BLaER1 treated with 17β-estradiol and CSF1 and Interleukin-3, amounts not matched to agents 10 nM and 100 nM (cell line): ENCODE results near the gene DMAC2.
A peak's percentile ranks its signal among the peaks of the same experiment; 100 is the strongest.

ENCODE experiments used
- H3K27ac ChIP-seq, 11 experiments: shearing (Covaris generic); formaldehyde crosslinking; 2 replicates each; pipeline ENCODE4 v1.8.1; 2022
- H3K27me3 ChIP-seq, 11 experiments: shearing (Covaris generic); formaldehyde crosslinking; 2 replicates each; pipeline ENCODE4 v1.8.1; 2022
- H3K36me3 ChIP-seq, 11 experiments: shearing (Covaris generic); formaldehyde crosslinking; 2 replicates each; pipeline ENCODE4 v1.8.1; 2022
- H3K4me1 ChIP-seq, 10 experiments: shearing (Covaris generic); formaldehyde crosslinking; 2 replicates each; pipeline ENCODE4 v1.8.1; 2022
- H3K4me2 ChIP-seq, 11 experiments: shearing (Covaris generic); formaldehyde crosslinking; 2 replicates each; pipeline ENCODE4 v1.8.1; 2022
- H3K4me3 ChIP-seq, 10 experiments: shearing (Covaris generic); formaldehyde crosslinking; 2 replicates each; pipeline ENCODE4 v1.8.1; 2022
- H3K9ac ChIP-seq, 11 experiments: shearing (Covaris generic); formaldehyde crosslinking; 2 replicates each; pipeline ENCODE4 v1.8.1; 2022
- H3K9me3 ChIP-seq, 11 experiments: shearing (Covaris generic); formaldehyde crosslinking; replicated peaks in 1 of 11; 2 replicates each; pipeline ENCODE4 v1.8.1; 2022
- H4K20me1 ChIP-seq, 11 experiments: shearing (Covaris generic); formaldehyde crosslinking; 2 replicates each; pipeline ENCODE4 v1.8.1; 2022
- Cebpa-rat ChIP-seq, 11 experiments: shearing (Covaris generic); IDR thresholded peaks; 2 replicates each; pipeline ENCODE4 v1.8.1; 2022

DMAC2 gene

GRCh38 chr19:41447732-41448332, 8.1 kb upstream of the DMAC2 start:
- no peak overlapping the region for H3K4me3 ChIP-seq
- no peak for TF ChIP-seq Cebpa-rat (IDR thresholded peaks at IDR 0.05)

DNA sequence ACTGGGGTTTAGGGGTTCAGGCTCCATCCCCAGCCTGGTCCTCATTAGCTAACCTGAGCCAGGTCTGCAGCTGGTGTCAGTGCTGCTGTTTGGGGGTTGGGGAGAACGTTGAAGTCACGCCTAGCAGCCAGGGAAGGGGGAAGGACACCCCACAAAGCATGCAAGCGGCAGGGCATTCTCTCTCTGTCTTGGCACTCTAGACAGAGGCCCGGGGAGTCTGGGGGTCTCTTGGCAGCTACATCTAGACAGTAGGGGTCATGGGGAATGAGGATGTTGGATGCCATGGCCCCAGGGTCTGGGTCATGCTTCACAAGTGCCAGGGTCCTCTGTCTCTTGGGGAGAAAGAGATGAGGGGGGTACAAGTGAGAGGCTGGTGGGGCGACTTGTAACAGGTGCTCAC, 5.9 kb upstream of the DMAC2 start:
- no peaks in the 10 kb centered on the region for H4K20me1 ChIP-seq
- no peak overlapping the region for H3K4me3 ChIP-seq
- no peak for TF ChIP-seq Cebpa-rat (IDR thresholded peaks at IDR 0.05)
- no peak overlapping the region for H3K4me2 ChIP-seq
- H3K9ac ChIP-seq = no peak overlapping the region
- no peak overlapping the region for H3K27ac ChIP-seq
- H3K9me3 ChIP-seq = no peaks in the 10 kb centered on the region
- H3K27me3 ChIP-seq = no peaks in the 10 kb centered on the region
- H3K36me3 ChIP-seq = no peaks in the 10 kb centered on the region
- H3K4me1 ChIP-seq = peaks cover 7 to 27% (median 20%) of the 10 kb centered on the region in 10 experiments; a peak in 17 of 20 replicates

More at GRCh38 chr19:41447732-41448332, 8.1 kb upstream of the DMAC2 start:
- Histone ChIP-seq H3K9me3 (no peaks in the 10 kb centered on the region), H4K20me1 (no peaks in the 10 kb centered on the region), H3K9ac (no peak overlapping the region), H3K4me2 (no peak overlapping the region), H3K4me1 (peaks cover 6 to 22% (median 16%) of the 10 kb centered on the region in 10 experiments; a peak in 17 of 20 replicates), H3K36me3 (no peaks in the 10 kb centered on the region), H3K27ac (no peak overlapping the region), H3K27me3 (no peaks in the 10 kb centered on the region)

GRCh38 chr19:41443813-41444455, 4.2 kb upstream of the DMAC2 start:
- no peak for TF ChIP-seq Cebpa-rat (IDR thresholded peaks at IDR 0.05)
- Histone ChIP-seq H3K27ac (peak overlapping the region in 3 of 11 experiments; percentile 41 to 55 (median 44); a peak in 3 of 22 replicates), H3K4me3 (no peak overlapping the region), H3K4me2 (peak overlapping the region in 5 of 11 experiments; percentile 41 to 66 (median 55); a peak in 8 of 22 replicates), H3K9ac (no peak overlapping the region), H4K20me1 (no peaks in the 10 kb centered on the region), H3K27me3 (no peaks in the 10 kb centered on the region), H3K4me1 (peaks cover 14 to 33% (median 22%) of the 10 kb centered on the region in 10 experiments), H3K36me3 (no peaks in the 10 kb centered on the region), H3K9me3 (no peaks in the 10 kb centered on the region)

DNA sequence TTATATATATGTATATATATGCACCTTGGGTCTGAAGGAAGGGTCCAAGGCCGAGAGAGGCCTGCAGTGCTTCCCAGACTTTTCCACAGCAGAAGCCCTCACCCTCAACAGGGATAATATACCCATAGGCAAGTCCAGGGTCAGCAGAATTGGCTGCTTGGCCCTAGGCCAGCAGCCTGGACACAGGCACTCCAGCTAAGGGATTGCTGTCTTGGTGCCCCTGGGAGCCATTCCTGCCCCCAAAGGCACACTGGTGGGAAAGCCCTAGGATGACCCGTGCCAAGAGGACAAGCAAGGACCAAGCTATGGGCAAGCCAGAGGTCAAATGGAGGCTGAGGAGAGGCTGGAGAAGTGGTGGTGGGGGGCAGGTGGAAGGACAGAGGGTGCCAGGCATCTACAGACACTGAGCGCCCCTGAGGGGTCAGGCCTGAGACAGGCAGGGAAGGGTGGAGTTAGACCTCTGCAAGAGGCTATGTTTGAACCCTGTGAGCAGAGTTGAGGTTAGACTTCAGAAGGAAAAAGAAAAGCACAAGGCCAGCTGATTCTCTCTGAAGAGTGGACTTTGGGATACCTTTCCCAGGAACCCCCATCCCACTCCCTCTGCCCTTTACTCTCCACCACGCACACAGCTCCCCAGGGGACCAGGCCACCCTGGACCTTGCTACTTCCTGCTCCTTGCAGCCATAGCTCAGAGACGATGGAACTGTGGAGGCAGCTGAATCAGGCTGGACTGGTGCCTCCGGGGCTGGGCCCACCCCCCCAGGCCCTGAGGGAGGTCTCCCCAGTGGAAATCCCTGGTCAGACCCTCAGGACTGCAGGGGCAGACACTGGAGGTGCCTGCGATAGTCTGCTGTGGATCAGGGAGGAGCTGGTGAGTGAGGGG, 3.0 kb upstream of the DMAC2 start, which contains the start of gene ERICH4:
TSS of gene ERICH4 (plus strand) at position 684 of the 883 bp plus-strand sequence. CDS start at position 698, 14 bp downstream.
- Histone ChIP-seq H4K20me1 (no peaks in the 10 kb centered on the region), H3K4me1 (peaks cover 22 to 41% (median 33%) of the 10 kb centered on the region in 10 experiments), H3K4me2 (peak within 1 kb of the TSS in 7 of 11 experiments; percentile 28 to 66 (median 49); a peak in 14 of 22 replicates), H3K9me3 (no peaks in the 10 kb centered on the region), H3K27ac (peak within 1 kb of the TSS in 6 of 11 experiments; percentile 2 to 55 (median 42); a peak in 9 of 22 replicates), H3K9ac (peak within 1 kb of the TSS in 2 of 11 experiments; percentile 33 to 47; a peak in 2 of 22 replicates), H3K27me3 (no peaks in the 10 kb centered on the region), H3K36me3 (peaks cover 5 to 7% (median 6%) of the 10 kb centered on the region in 11 experiments; a peak in 19 of 22 replicates), H3K4me3 (no peak within 1 kb of the TSS)
- no peak for TF ChIP-seq Cebpa-rat (IDR thresholded peaks at IDR 0.05)

DNA sequence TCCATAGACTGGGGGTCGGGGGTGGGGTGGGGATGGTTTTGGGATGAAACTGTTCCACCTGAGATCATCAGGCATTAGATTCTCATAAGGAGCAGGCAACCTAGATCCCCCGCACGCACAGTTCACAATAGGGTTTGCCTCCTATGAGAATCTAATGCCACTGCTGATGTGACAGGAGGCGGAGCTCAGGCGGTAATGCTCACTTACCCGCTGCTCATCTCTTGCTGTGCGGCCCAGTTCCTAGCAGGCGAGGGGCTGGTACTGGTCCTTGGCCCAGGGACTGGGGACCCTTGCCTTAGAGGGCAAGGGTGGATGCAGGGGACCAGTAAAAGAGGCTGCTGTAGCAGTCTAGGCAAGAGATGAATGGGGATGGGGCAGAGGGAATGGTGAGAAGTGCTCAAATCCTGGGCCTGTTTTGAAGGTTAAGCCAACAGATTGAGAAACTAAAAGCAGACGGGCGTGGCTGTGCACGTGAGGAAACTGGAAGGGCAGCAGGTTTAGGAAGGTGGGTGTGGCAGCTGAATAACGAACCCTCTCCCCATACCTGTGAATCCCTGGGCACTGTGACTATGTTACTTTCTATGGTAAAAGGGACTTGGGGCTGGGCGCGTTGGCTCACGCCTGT, 1.7 kb upstream of the DMAC2 start:
- peaks cover 0 to 3% (median 0%) of the 10 kb centered on the region in 11 experiments; a peak in 1 of 22 replicates for H4K20me1 ChIP-seq
- H3K9ac ChIP-seq = no peak overlapping the region
- no peaks in the 10 kb centered on the region for H3K27me3 ChIP-seq
- H3K4me3 ChIP-seq = no peak overlapping the region
- H3K4me1 ChIP-seq = peaks cover 22 to 42% (median 33%) of the 10 kb centered on the region in 10 experiments
- no peak overlapping the region for H3K27ac ChIP-seq
- H3K9me3 ChIP-seq = no peaks in the 10 kb centered on the region
- TF ChIP-seq Cebpa-rat (IDR thresholded peaks at IDR 0.05) = no peak
- H3K36me3 ChIP-seq = peaks cover 10 to 19% (median 16%) of the 10 kb centered on the region in 11 experiments; a peak in 20 of 22 replicates
- no peak overlapping the region for H3K4me2 ChIP-seq

DNA sequence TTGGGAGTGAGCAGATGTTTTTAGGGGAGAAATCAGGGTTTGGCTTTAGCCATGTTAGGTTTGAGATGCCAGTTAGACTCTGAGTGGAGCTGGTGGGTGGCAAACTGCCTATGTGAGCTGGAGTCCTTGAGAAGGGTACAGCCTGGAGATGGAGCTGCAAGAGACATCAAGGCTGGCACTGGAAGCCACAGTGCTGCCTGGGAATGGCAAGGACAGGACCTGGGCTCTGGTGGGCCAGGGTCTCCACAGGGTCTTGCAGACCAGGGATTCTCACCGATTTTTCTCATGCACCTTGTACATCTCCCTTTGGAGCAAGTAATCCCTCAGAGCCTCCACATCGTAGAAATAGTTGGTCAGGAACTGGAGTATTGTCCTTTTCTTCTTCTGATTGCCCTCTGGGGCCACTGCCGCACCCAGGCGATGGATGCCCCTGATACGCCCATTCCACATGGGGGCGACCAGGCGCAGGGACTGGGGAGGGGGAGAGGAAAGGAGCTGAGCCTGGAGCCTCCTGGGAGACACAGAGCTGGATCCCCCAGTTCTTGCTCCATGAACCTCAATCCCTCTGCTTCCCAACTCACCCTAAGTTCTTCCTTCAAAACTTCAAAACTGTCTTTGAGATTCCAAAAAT, 1.7 kb downstream of the DMAC2 start:
- TF ChIP-seq Cebpa-rat (IDR thresholded peaks at IDR 0.05) = no peak
- Histone ChIP-seq H3K4me2 (peak overlapping the region; percentile 75 to 94 (median 84); a peak in 14 of 22 replicates), H3K4me3 (no peak overlapping the region), H4K20me1 (peaks cover 0 to 11% (median 0%) of the 10 kb centered on the region in 11 experiments; a peak in 2 of 22 replicates), H3K27me3 (no peaks in the 10 kb centered on the region), H3K9me3 (no peaks in the 10 kb centered on the region), H3K36me3 (peaks cover 23 to 45% (median 30%) of the 10 kb centered on the region in 11 experiments), H3K27ac (no peak overlapping the region), H3K9ac (no peak overlapping the region; a peak in 1 of 22 replicates), H3K4me1 (peaks cover 26 to 53% (median 43%) of the 10 kb centered on the region in 10 experiments)

DNA sequence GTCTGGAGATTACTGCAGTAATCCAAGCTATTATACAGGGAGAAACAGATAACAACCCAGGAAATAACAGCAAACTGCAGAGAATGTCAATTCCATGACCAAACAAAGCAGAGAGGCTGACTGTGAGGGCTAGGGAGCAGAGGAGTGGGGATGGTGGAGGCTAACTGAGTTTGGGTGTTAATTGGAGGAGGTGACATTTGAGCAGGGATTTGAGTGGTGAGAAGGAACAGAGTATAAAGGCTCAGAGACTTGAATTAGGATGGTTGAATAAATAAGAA, 3.1 kb downstream of the DMAC2 start:
- Histone ChIP-seq H3K27ac (no peak overlapping the region), H3K9me3 (no peaks in the 10 kb centered on the region)

More for the DNA sequence above, 3.1 kb downstream of the DMAC2 start:
- no peaks in the 10 kb centered on the region for H3K27me3 ChIP-seq
- H3K4me2 ChIP-seq = no peak overlapping the region
- H3K4me1 ChIP-seq = peaks cover 21 to 52% (median 38%) of the 10 kb centered on the region in 10 experiments
- peak overlapping the region in 1 of 11 experiments; percentile 13; a peak in 2 of 22 replicates for H3K9ac ChIP-seq
- H3K4me3 ChIP-seq = no peak overlapping the region
- H3K36me3 ChIP-seq = peaks cover 37 to 59% (median 45%) of the 10 kb centered on the region in 11 experiments
- H4K20me1 ChIP-seq = peaks cover 0 to 20% (median 0%) of the 10 kb centered on the region in 11 experiments; a peak in 5 of 22 replicates
- no peak for TF ChIP-seq Cebpa-rat (IDR thresholded peaks at IDR 0.05)
